ENCODE results near the gene PSMB5. TPM values are rescaled to one million over a fixed set of nuclear protein-coding genes. Genes with fewer than 3 reads are reported as not detected.

The PSMB5 gene
- total RNA-seq, 1 donor from 2014 or later, result 103 TPM

- DNase-seq (ENCODE audit: low spot score), result no peak
These were observed 9.1 kb upstream of the PSMB5 start for GRCh38 chr14:23043754-23044153.

GRCh38 chr14:23043145-23043544 is 8.4 kb upstream of the PSMB5 start:
- DNase-seq (ENCODE audit: low spot score), result no peak

GRCh38 chr14:23042162-23042965 is 7.7 kb upstream of the PSMB5 start, which contains the start of gene PSMB11:
PSMB11 (plus strand) TSS chr14:23042212; CDS start chr14:23042226, 14 bp downstream.
- no peak for DNase-seq (ENCODE audit: low spot score)

GRCh38 chr14:23041729-23042128 is 7.0 kb upstream of the PSMB5 start:
- no peak for DNase-seq (ENCODE audit: low spot score)

GRCh38 chr14:23040100-23040499 is 5.4 kb upstream of the PSMB5 start:
- DNase-seq (ENCODE audit: low spot score), result no peak

GRCh38 chr14:23035303-23036144 is 824 bp upstream of the PSMB5 start:
- DNase-seq (ENCODE audit: low spot score), result no peak

GRCh38 chr14:23033801-23034497 is 751 bp downstream of the PSMB5 start:
- DNase-seq (ENCODE audit: low spot score), result no peak

GRCh38 chr14:23033251-23033727 is 1.4 kb downstream of the PSMB5 start:
- DNase-seq (ENCODE audit: low spot score), result no peak

GRCh38 chr14:23030936-23031335 is 3.8 kb downstream of the PSMB5 start:
- no peak for DNase-seq (ENCODE audit: low spot score)

- DNase-seq (ENCODE audit: low spot score), result no peak
These were observed 5.9 kb downstream of the PSMB5 start for GRCh38 chr14:23028799-23029198.

- DNase-seq (ENCODE audit: low spot score), result no peak
These were observed 9.4 kb downstream of the PSMB5 start for GRCh38 chr14:23025151-23025814.

GRCh38 chr14:23024612-23025075 is 10.1 kb downstream of the PSMB5 start:
- DNase-seq (ENCODE audit: low spot score), result no peak

- no peak for DNase-seq (ENCODE audit: low spot score)
These were observed 10.9 kb downstream of the PSMB5 start for GRCh38 chr14:23023795-23024152.

GRCh38 chr14:23023022-23023794 is 11.5 kb downstream of the PSMB5 start:
- DNase-seq (ENCODE audit: low spot score), result no peak

GRCh38 chr14:23021889-23022442 is 12.7 kb downstream of the PSMB5 start:
- no peak for DNase-seq (ENCODE audit: low spot score)

GRCh38 chr14:23021434-23021833 is 13.3 kb downstream of the PSMB5 start:
- DNase-seq (ENCODE audit: low spot score), result no peak

GRCh38 chr14:23020143-23021128 is 14.3 kb downstream of the PSMB5 start:
- DNase-seq (ENCODE audit: low spot score), result no peak

GRCh38 chr14:23018107-23018506 is 16.6 kb downstream of the PSMB5 start:
- DNase-seq (ENCODE audit: low spot score), result no peak

GRCh38 chr14:23017091-23017490 is 17.6 kb downstream of the PSMB5 start:
- DNase-seq (ENCODE audit: low spot score), result no peak

Measured in mucosa of gallbladder (tissue), 1 donor.